GM23248 (cell line): Measurements from ENCODE around the gene MAGEB3.

Source experiments
- EZH2 ChIP-seq: fragments of 200-600 bp; sonication (generic); IDR thresholded peaks from 2 replicates; pipeline ENCODE4 v1.6.1; 2018; ENCODE audit warnings: antibody characterized with exemption, mild to moderate bottlenecking; ENCODE audit not compliant: insufficient read depth, poor library complexity, severe bottlenecking
- EZH2phosphoT487 ChIP-seq: fragments of 200-600 bp; sonication (generic); IDR thresholded peaks from 2 replicates; pipeline ENCODE4 v1.6.1; 2018; ENCODE audit warnings: antibody characterized with exemption, moderate library complexity, mild to moderate bottlenecking, low read depth; ENCODE audit not compliant: insufficient read depth

GRCh38 chrX:30278365-30278764 is 47.9 kb downstream of the MAGEB3 start:
- TF ChIP-seq EZH2 = no peak
- no peak for TF ChIP-seq EZH2phosphoT487
